HG03196 (cell line): ENCODE results near the gene UBE2E2.

Source experiments
- ATAC-seq: cut with Tn5 transposase; IDR thresholded peaks from one replicate; pipeline ENCODE4 v1.9.1; 2021; ENCODE audit not compliant: unreplicated experiment

Gene UBE2E2

GRCh38 chr3:23501201-23501802, 298.2 kb downstream of the UBE2E2 start:
- ATAC-seq, result no peak

DNA sequence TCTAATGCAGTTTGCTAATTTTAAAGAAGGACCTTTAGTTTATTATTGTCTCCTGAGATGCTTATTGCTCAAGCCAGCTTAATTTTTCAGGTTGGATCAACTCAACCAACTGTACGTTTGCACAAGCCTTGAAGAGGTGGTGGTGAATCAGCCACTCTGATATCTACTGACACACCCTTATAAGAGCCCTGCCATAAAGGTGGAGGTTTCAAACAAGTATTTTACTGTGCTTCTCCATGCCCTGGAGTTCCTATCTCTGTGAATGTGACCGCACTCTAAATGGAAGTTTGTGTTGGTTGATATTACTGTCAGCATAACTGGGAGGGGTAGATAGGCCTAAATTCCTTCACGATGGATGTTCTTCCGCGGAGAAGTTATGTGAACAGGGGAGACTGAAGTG, 305.3 kb downstream of the UBE2E2 start:
- ATAC-seq, result no peak

DNA sequence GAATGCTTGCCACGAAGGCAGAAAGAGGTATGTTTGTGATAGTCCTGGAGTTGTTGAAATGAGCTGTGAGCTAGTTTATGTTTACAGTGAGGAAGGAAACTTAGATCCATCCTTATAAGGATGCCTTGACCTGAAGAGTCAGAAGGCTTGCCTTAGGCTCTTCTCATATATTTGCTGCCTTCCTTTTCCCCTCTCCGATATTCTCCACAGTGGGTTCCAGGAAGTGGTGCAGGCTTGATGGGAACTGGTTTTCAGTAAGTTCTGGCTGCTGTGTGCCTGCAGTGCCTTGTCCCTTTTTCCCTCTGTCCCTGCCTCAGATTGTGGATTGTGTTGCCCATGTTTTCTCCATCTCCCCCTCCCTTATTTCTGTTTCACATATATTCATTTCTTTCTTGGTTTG, 315.3 kb downstream of the UBE2E2 start:
- no peak for ATAC-seq

DNA sequence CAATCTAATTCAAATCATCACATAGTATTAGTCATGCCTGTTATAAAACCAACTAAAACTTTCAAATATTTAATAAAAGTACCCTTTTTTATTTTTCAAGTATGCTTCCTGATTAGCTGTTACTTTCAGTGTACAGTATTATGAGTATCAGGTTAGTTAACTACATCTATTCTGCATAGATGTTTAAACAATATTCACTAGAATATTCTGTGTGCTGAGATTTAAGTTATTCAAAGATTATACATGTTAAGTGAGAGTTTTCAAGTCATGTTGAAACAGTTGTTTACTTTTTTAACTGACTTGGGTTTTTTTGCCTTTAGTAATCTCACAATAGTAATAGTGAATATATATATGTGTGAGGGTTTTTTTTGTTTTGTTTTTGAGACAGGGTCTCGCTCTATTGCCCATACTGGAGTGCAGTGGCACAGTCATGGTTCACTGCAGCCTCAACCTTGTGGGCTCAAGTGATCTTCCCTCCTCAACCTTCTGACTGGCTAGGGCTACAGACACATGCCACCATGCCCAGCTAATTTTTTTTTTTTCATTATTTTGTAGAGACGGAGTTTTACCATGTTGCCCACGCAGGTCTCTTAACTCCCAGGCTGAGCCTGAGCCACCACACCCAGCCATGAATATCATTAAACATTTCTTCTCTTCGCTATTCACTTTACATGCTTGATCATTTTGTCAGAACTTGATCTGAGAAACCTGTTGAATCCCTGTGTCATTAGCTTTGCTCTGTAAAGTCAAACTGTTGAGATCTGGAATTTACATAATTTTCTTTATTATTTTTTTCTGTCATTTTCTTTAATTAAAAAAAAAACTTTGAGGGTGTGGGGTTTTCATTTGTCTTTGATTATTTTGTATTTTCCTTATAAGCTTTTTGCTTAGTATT, 316.4 kb downstream of the UBE2E2 start:
- ATAC-seq, result peak; percentile 89

DNA sequence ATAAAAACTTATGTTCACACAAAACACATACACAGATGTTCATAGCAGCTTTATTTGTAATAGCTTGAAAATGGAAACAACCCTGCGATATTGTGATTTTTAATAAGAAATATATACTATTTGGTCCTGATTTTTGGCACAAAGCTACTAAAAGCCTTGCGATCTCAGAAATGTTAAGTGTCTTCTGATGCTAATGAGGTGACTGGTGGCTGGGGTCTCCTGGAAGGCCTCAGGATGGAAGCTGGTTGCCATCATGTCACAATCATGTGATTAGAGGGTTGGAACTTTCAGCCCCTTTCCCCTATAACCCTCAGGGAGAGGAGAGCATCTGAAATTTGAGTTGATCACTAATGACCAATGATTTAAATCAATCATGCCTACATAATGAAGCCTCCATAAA, 324.2 kb downstream of the UBE2E2 start:
- no peak for ATAC-seq

- no peak for ATAC-seq
Observed at GRCh38 chr3:23533596-23533995, 330.5 kb downstream of the UBE2E2 start.

GRCh38 chr3:23533996-23534395, 330.9 kb downstream of the UBE2E2 start:
- no peak for ATAC-seq

DNA sequence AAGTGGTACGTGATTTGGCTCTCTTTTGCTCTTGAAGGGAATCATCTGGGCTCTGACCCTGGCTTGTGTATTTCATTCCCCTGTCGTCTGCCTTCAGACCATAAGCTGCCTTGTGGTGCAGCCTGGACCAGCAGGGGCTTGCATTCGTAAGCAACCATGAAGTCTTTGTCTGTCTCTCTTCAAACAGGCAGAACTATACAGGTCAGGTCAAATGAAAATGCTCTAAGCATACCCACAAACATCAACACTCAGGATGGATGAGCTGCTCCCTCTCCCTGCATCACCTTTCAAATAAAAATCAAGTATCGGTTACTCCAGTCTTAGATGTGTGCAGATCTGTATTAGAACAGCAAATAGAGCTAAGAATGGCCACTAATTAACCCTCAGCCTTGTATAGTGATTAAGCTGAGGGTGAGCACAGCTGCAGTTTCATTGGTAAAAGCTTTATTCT, 334.0 kb downstream of the UBE2E2 start:
- ATAC-seq, result no peak

DNA sequence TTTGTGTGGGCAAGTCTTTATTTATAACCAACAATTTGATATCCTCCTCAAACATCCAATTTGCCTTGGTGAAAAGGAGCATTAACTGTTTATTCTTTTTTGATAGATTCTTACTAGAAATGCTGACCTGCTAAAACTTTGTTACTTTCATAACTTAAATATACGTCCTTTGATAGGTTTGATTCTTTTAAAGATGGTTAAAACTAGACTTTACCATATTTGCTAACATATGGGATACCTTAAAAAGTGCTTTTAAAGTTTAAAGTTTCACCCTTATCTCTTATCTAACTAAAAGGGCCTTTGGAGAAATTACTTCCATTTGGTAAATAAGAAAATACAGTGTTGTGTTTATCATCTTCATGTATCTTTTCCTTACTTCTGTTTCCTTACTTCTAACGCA, 336.1 kb downstream of the UBE2E2 start:
- ATAC-seq, result no peak

DNA sequence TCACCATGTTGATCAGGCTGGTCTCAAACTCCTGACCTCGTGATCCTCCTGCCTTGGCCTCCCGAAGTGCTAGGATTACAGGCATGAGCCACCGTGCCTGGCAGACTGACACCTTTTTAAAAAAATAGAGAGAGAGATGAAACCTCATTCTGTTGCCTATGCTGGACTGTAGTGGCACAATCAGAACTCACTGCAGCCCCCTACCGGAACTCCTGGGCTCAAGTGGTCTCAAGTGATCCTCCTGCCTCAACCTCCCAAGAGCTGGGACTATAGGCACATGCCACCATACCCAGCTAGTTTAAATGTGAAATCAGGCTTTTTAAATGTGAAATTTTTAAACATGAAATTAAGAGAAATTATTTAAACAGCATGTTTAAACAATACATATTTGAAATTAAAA, 337.5 kb downstream of the UBE2E2 start:
- no peak for ATAC-seq

GRCh38 chr3:23542079-23542478, 339.0 kb downstream of the UBE2E2 start:
- no peak for ATAC-seq

- no peak for ATAC-seq
Observed at GRCh38 chr3:23546181-23546580, 343.1 kb downstream of the UBE2E2 start.

DNA sequence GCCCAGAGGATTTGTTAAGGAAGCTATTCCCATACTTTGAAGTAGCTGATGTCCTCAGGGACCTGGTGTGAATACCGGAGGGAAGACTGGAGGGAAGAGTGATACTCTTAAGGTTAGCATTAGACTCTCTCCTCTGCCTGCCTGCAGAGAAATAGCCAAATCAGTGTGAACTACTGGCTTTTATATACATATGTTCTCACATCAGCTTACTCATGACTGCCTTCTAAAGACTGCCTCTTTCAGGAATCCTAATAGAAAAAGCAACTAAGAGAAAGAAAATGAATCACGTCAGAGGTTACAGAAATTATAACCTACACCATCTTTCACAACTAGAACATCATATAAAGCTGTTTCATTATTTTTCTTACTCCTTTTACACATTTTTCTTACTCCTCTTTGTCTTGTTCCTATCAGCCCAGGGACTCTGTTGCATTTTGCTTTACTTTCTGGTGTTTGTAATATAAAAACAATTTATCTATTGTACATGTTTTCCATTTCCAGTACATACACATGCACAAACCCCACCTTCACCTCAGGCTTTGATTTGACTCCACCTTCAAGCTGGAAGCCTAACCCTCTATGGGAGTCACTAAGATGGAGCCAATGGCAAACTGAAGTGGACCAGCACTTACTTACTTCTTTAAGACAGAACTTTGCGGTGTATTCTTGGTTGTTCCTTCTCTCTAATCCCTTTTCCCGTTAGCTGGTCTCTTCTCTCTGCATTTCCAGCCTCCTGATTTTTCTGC, 345.0 kb downstream of the UBE2E2 start:
- ATAC-seq, result no peak

DNA sequence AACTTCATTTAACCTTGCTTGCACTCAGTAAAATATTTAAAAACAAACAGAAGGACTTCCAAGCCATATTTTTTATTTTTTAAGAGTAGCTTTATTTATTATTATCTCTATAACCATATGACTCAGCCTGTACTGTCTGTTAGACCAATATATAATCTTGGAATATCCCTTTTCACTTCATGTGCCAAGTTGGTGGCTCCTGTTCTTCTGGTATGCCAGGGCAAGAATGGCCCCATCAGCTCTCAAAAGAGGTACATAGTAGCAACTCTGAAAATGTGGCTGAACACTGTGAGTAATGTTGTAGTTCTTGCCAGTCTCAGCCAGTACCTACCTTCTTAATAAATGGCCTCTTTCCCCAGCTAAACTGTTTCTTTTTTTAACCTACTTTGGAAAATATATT, 345.6 kb downstream of the UBE2E2 start:
- no peak for ATAC-seq

DNA sequence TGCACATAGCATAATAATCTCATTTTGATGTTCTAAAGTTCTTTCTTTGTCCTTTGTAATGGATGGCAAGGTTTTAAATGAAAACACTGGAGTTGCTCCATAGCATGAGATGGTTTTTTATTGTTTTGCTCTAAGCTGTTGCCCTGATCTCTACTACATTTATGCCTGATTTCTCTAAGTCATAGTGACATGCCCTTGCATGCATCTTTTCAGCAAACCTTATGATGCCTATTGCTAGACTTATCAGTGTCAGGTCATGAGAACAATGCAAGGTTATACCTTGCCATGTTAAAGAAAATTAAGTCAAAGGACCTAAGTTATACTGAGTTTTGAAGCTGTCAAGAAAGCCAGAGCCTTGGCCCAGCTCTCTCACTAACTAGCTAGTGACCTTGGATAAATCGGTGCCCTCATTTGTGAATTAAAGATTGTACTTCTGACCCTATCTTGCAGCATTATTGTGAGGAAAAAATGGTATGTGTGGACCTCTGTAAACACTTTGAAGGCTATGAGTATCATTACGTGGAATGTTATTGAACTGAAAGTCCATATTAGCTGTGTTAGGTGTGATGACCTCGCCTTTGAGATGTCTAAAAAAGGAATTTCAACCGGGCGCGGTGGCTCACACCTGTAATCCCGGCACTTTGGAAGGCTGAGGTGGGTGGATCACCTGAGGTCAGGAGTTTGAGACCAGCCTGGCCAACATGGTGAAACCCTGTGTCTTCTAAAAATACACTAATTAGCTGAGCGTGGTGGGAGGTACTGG, 346.2 kb downstream of the UBE2E2 start:
- ATAC-seq, result no peak

GRCh38 chr3:23550402-23550801, 347.3 kb downstream of the UBE2E2 start:
- ATAC-seq, result peak; percentile 79

- ATAC-seq, result no peak
Observed at GRCh38 chr3:23552506-23552905, 349.4 kb downstream of the UBE2E2 start.

GRCh38 chr3:23553353-23553752, 350.2 kb downstream of the UBE2E2 start:
- ATAC-seq, result peak; percentile 44

GRCh38 chr3:23565041-23565775, 362.1 kb downstream of the UBE2E2 start:
- ATAC-seq, result no peak

- ATAC-seq, result no peak
Observed at GRCh38 chr3:23566499-23566898, 363.4 kb downstream of the UBE2E2 start.
